ENCODE data around the gene RFC1. TPM values are rescaled to one million over a fixed set of nuclear protein-coding genes. Genes with fewer than 3 reads are reported as not detected.

Gene RFC1
- total RNA-seq, 1 donor from 2014 or later, result 48.2 TPM

DNA sequence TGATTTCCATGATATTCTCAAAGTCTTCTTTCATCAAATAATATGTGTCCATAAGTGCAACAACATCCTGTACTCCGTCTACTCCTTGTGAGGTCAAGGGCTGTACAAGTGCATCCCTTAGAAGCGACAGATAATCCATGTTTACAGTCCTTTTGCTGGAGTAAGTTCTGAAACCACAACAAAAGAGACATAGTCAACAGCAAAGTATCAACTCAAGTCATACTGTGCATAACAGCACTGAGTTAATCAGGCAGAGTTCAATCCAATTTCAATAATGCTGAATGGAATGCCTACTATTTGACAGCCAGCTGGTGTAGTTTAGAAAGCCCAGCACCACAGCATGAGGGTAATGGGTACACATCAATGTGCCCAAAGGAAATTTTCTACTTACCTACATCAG, 74.5 kb downstream of the RFC1 start:
- Histone ChIP-seq H3K27me3 (ENCODE audit: control insufficient read depth, insufficient read depth, low read length) (no peaks in the 10 kb centered on the region), H3K4me3 (ENCODE audit: low read depth, low read length) (no peak overlapping the region), H3K36me3 (ENCODE audit: control insufficient read depth, insufficient read depth, low read length) (peaks cover 11% of the 10 kb centered on the region)
- no peak for FAIRE-seq
- no peak for DNase-seq (ENCODE audit: low read depth)
- TF ChIP-seq, protein P1, sequence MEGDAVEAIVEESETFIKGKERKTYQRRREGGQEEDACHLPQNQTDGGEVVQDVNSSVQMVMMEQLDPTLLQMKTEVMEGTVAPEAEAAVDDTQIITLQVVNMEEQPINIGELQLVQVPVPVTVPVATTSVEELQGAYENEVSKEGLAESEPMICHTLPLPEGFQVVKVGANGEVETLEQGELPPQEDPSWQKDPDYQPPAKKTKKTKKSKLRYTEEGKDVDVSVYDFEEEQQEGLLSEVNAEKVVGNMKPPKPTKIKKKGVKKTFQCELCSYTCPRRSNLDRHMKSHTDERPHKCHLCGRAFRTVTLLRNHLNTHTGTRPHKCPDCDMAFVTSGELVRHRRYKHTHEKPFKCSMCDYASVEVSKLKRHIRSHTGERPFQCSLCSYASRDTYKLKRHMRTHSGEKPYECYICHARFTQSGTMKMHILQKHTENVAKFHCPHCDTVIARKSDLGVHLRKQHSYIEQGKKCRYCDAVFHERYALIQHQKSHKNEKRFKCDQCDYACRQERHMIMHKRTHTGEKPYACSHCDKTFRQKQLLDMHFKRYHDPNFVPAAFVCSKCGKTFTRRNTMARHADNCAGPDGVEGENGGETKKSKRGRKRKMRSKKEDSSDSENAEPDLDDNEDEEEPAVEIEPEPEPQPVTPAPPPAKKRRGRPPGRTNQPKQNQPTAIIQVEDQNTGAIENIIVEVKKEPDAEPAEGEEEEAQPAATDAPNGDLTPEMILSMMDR (IDR thresholded peaks at IDR 0.05; ENCODE audit: insufficient read depth, low read length, severe bottlenecking), result no peak

DNA sequence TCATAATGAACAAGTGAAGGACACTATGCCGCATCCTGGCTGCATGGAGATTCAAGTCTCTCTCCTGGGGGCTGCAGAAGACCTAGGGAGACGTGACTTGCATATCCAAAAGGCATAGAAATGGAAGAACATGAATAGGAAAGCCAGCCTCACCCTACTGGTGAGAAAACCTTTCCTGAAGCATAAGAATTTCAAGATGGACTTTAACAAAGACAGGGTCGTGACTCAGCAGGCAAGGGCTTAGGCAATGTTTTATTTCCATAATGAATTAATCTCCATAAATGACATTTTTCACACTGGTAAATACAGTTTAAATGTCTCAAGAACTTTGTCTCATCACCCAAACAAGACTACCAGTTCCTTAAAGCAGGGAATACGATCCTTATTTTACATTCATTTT, 78.9 kb downstream of the RFC1 start:
- TF ChIP-seq, protein P1 (IDR thresholded peaks at IDR 0.05; ENCODE audit: insufficient read depth, low read length, severe bottlenecking), result no peak

DNA sequence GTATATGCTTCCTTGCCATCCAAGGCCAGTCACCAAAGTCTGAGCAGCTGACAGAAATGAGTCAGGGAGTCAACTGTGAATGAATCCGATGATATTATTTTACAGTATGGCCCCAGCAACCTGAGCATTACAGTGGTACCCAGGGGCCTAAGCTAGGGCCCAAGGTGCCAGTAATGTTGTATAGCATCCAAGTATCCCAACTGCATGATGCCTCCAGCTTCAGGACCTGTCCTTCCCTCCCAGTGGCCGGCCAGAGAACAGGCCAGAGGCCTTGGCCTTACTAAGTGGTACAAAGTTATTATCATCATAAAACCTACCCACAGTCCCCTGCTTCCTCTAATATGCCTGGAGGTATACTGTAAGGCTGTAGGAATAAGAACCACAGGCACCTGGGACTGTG, 79.9 kb downstream of the RFC1 start:
- DNase-seq (ENCODE audit: low read depth) (no peak), FAIRE-seq (no peak)
- TF ChIP-seq, protein P1 (IDR thresholded peaks at IDR 0.05; ENCODE audit: insufficient read depth, low read length, severe bottlenecking), result no peak
- H3K27me3 ChIP-seq (ENCODE audit: control insufficient read depth, insufficient read depth, low read length), result no peaks in the 10 kb centered on the region
- H3K36me3 ChIP-seq (ENCODE audit: control insufficient read depth, insufficient read depth, low read length), result peaks cover 5% of the 10 kb centered on the region
- no peak overlapping the region for H3K4me3 ChIP-seq (ENCODE audit: low read depth, low read length)

More for the DNA sequence above, 78.9 kb downstream of the RFC1 start:
- DNase-seq (ENCODE audit: low read depth) (no peak), FAIRE-seq (no peak)
- H3K27me3 ChIP-seq (ENCODE audit: control insufficient read depth, insufficient read depth, low read length), result no peaks in the 10 kb centered on the region
- H3K36me3 ChIP-seq (ENCODE audit: control insufficient read depth, insufficient read depth, low read length), result peaks cover 5% of the 10 kb centered on the region
- H3K4me3 ChIP-seq (ENCODE audit: low read depth, low read length), result no peak overlapping the region

DNA sequence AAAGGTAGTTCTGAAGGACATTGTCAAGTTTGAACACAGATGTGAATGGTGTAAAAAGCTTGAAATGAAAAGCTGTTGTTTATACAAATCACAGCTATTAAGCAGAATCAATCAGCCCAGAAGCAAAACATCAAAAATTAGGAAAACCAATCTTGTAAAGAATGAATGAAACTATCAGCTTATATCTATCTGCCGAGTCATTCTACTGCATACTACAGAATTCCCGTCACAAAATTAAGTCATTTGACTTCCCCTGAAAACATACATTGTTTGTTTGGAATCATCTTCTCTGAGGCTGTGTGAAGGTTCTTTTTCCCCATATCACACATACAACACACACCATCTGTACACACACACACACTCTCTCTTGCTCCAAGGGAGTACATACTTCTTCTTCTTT, 80.3 kb downstream of the RFC1 start:
- H3K27me3 ChIP-seq (ENCODE audit: control insufficient read depth, insufficient read depth, low read length), result no peaks in the 10 kb centered on the region
- H3K36me3 ChIP-seq (ENCODE audit: control insufficient read depth, insufficient read depth, low read length), result peaks cover 5% of the 10 kb centered on the region
- TF ChIP-seq, protein P1 (IDR thresholded peaks at IDR 0.05; ENCODE audit: insufficient read depth, low read length, severe bottlenecking), result no peak
- DNase-seq (ENCODE audit: low read depth) (no peak), FAIRE-seq (no peak)
- H3K4me3 ChIP-seq (ENCODE audit: low read depth, low read length), result no peak overlapping the region

DNA sequence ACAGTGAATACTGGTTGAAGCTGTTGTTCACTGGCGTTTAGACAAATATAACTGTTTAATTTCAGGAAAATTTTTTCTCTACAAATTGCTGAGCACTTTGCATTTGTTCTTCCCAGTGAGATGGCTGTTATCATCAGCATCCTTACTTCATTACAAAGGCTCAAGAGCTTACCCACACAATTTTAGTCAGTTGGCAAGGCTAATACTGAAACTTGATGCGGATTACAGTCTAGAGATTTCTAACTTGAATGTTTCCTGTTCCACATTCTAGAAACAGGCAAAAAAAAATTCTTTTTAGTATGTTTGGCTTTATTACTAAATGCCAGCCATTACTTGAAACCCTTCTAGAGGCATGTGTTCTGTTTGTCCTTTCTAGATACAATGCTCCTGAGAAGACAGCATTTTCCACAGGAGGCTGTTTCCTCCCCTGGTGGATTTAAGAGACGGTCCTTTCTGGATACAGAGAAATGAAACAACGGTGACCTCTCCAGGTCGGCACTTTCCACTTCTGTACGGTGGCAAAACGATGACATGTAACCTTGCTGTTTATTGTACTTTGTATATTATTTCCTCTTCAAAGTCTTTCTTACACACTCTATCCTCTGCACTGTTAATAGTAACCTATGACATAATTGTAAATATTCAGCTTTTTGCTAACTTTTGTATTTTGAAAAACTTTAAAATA, 80.9 kb downstream of the RFC1 start:
- Histone ChIP-seq H3K4me3 (ENCODE audit: low read depth, low read length) (no peak overlapping the region), H3K36me3 (ENCODE audit: control insufficient read depth, insufficient read depth, low read length) (peaks cover 5% of the 10 kb centered on the region), H3K27me3 (ENCODE audit: control insufficient read depth, insufficient read depth, low read length) (no peaks in the 10 kb centered on the region)
- FAIRE-seq (peak; percentile 43), DNase-seq (ENCODE audit: low read depth) (no peak)
- TF ChIP-seq, protein P1 (IDR thresholded peaks at IDR 0.05; ENCODE audit: insufficient read depth, low read length, severe bottlenecking), result no peak

DNA sequence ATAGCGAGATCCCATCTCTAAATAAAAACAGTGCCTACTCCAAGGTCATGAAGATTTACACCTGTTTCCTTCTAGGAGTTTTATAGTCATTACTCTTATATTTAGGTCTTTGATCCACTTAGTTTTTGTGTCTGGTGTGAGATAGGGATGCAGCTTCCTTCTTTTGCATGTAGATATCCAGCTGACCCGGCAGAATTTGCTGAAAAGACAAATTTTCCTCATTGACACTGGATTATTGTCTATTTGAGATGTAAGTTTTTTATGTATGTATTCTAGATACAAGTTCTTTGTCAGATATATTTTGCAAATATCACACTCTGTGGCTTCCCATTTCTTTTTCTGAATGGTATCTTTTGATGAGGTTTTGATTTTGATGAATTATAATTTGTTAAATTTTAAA, 85.4 kb downstream of the RFC1 start:
- Histone ChIP-seq H3K4me3 (ENCODE audit: low read depth, low read length) (no peak overlapping the region), H3K27me3 (ENCODE audit: control insufficient read depth, insufficient read depth, low read length) (no peaks in the 10 kb centered on the region), H3K36me3 (ENCODE audit: control insufficient read depth, insufficient read depth, low read length) (no peaks in the 10 kb centered on the region)
- FAIRE-seq (no peak), DNase-seq (ENCODE audit: low read depth) (no peak)
- TF ChIP-seq, protein P1 (IDR thresholded peaks at IDR 0.05; ENCODE audit: insufficient read depth, low read length, severe bottlenecking), result no peak

Measured in bronchial epithelial cell (primary cell).